IPS-18c (cell line): ENCODE data around the gene KIF7.
"Not testable (repeated sequence)": the region's sequence is repeated elsewhere in the genome, so short reads cannot be mapped to it uniquely, and the experiment has no call there.

Experiments
- H3K4me3 ChIP-seq: 2 replicates; pipeline ENCODE4 v1.7.0; 2013; ENCODE audit warnings: low read depth, mild to moderate bottlenecking, low read length, moderate library complexity; ENCODE audit not compliant: insufficient read depth
- H3K9me3 ChIP-seq: one replicate; pipeline ENCODE4 v1.6.1; 2013; ENCODE audit warnings: mild to moderate bottlenecking, low read length, moderate library complexity; ENCODE audit not compliant: control insufficient read depth, insufficient read depth

Gene KIF7

GRCh38 chr15:89654847-89655805 is at the start of gene KIF7:
Gene KIF7, minus strand, starts transcription at chr15:89655467. Its CDS starts 2,537 bp downstream, at chr15:89652930.
- Histone ChIP-seq H3K9me3 (no peaks in the 10 kb centered on the region), H3K4me3 (peak within 1 kb of the TSS; percentile 87)

GRCh38 chr15:89704411-89704810 is 49.1 kb upstream of the KIF7 start:
- Histone ChIP-seq H3K4me3 (no peak overlapping the region), H3K9me3 (no peaks in the 10 kb centered on the region)

- Histone ChIP-seq H3K4me3 (no peak overlapping the region), H3K9me3 (no peaks in the 10 kb centered on the region)
Measured at GRCh38 chr15:89695198-89695597, 39.9 kb upstream of the KIF7 start.

- no peaks in the 10 kb centered on the region for H3K9me3 ChIP-seq
- no peak overlapping the region for H3K4me3 ChIP-seq
Measured at GRCh38 chr15:89693696-89694095, 38.4 kb upstream of the KIF7 start.

- H3K9me3 ChIP-seq, result no peaks in the 10 kb centered on the region
- H3K4me3 ChIP-seq, result no peak overlapping the region
Measured at GRCh38 chr15:89693091-89693490, 37.8 kb upstream of the KIF7 start.

- Histone ChIP-seq H3K4me3 (peak within 1 kb of the TSS; percentile 70), H3K9me3 (no peaks in the 10 kb centered on the region)
Measured at GRCh38 chr15:89690276-89691218, 35.3 kb upstream of the KIF7 start, which contains the start of the genes PEX11A and WDR93. Gene PEX11A, minus strand, starts transcription at chr15:89690754. Its CDS starts 122 bp downstream, at chr15:89690632. Gene WDR93, plus strand, starts transcription at chr15:89690811. Its CDS starts 10,936 bp downstream, at chr15:89701747.

- peak overlapping the region; percentile 70 for H3K4me3 ChIP-seq
- H3K9me3 ChIP-seq, result not testable (repeated sequence)
Measured at GRCh38 chr15:89689930-89690275, 34.6 kb upstream of the KIF7 start.

- Histone ChIP-seq H3K4me3 (no peak overlapping the region), H3K9me3 (no peaks in the 10 kb centered on the region)
Measured at GRCh38 chr15:89686522-89686921, 31.3 kb upstream of the KIF7 start.

- no peak overlapping the region for H3K4me3 ChIP-seq
- H3K9me3 ChIP-seq, result no peaks in the 10 kb centered on the region
Measured at GRCh38 chr15:89685995-89686394, 30.7 kb upstream of the KIF7 start.

- Histone ChIP-seq H3K4me3 (no peak overlapping the region), H3K9me3 (no peaks in the 10 kb centered on the region)
Measured at GRCh38 chr15:89681146-89681545, 25.9 kb upstream of the KIF7 start.

- Histone ChIP-seq H3K4me3 (no peak overlapping the region), H3K9me3 (no peaks in the 10 kb centered on the region)
Measured at GRCh38 chr15:89680282-89680873, 25.1 kb upstream of the KIF7 start.

GRCh38 chr15:89679212-89679611 is 23.9 kb upstream of the KIF7 start, which contains the start of gene PLIN1:
Gene PLIN1, minus strand, starts transcription at chr15:89679367. Its CDS starts 1,878 bp downstream, at chr15:89677489.
- H3K4me3 ChIP-seq, result no peak within 1 kb of the TSS
- H3K9me3 ChIP-seq, result no peaks in the 10 kb centered on the region

- Histone ChIP-seq H3K4me3 (no peak overlapping the region), H3K9me3 (no peaks in the 10 kb centered on the region)
Measured at GRCh38 chr15:89677381-89677780, 22.1 kb upstream of the KIF7 start.

- Histone ChIP-seq H3K4me3 (no peak overlapping the region), H3K9me3 (no peaks in the 10 kb centered on the region)
Measured at GRCh38 chr15:89675606-89676005, 20.3 kb upstream of the KIF7 start.

- no peak overlapping the region for H3K4me3 ChIP-seq
- no peaks in the 10 kb centered on the region for H3K9me3 ChIP-seq
Measured at GRCh38 chr15:89674526-89674925, 19.3 kb upstream of the KIF7 start.

GRCh38 chr15:89673165-89673512 is 17.9 kb upstream of the KIF7 start:
- Histone ChIP-seq H3K4me3 (no peak overlapping the region), H3K9me3 (no peaks in the 10 kb centered on the region)
